ENCODE data around the gene TNS3.

- TF ChIP-seq, protein P1, sequence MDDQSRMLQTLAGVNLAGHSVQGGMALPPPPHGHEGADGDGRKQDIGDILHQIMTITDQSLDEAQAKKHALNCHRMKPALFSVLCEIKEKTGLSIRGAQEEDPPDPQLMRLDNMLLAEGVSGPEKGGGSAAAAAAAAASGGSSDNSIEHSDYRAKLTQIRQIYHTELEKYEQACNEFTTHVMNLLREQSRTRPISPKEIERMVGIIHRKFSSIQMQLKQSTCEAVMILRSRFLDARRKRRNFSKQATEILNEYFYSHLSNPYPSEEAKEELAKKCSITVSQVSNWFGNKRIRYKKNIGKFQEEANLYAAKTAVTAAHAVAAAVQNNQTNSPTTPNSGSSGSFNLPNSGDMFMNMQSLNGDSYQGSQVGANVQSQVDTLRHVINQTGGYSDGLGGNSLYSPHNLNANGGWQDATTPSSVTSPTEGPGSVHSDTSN (IDR thresholded peaks at IDR 0.05) = no peak
- TF ChIP-seq GABPA (IDR thresholded peaks at IDR 0.05; ENCODE audit: low read depth) (no peak), EP300 (IDR thresholded peaks at IDR 0.05; ENCODE audit: borderline replicate concordance in 1 of 2, low read depth in 1 of 2, low read length in 1 of 2) (no peak), NFIC (IDR thresholded peaks at IDR 0.05; ENCODE audit: borderline replicate concordance) (no peak), FOSL2 (IDR thresholded peaks at IDR 0.05; ENCODE audit: borderline replicate concordance, low read depth) (no peak), RFX5 (IDR thresholded peaks at IDR 0.05; ENCODE audit: low read length) (no peak), POLR2AphosphoS5 (IDR thresholded peaks at IDR 0.05; ENCODE audit: low read depth, low read length) (no peak; the same call in 1 of the 2 replicates), GATA2 (CRISPR knock-in tag; IDR thresholded peaks at IDR 0.05) (no peak), EZH2phosphoT487 (IDR thresholded peaks at IDR 0.05; ENCODE audit: borderline replicate concordance, low read depth) (no peak), SIN3A (IDR thresholded peaks at IDR 0.05; ENCODE audit: borderline replicate concordance, low read depth, low read length) (no peak), IRF3 (IDR thresholded peaks at IDR 0.05; ENCODE audit: low read depth, low read length) (no peak)
- TF ChIP-seq, protein P2, sequence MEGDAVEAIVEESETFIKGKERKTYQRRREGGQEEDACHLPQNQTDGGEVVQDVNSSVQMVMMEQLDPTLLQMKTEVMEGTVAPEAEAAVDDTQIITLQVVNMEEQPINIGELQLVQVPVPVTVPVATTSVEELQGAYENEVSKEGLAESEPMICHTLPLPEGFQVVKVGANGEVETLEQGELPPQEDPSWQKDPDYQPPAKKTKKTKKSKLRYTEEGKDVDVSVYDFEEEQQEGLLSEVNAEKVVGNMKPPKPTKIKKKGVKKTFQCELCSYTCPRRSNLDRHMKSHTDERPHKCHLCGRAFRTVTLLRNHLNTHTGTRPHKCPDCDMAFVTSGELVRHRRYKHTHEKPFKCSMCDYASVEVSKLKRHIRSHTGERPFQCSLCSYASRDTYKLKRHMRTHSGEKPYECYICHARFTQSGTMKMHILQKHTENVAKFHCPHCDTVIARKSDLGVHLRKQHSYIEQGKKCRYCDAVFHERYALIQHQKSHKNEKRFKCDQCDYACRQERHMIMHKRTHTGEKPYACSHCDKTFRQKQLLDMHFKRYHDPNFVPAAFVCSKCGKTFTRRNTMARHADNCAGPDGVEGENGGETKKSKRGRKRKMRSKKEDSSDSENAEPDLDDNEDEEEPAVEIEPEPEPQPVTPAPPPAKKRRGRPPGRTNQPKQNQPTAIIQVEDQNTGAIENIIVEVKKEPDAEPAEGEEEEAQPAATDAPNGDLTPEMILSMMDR (IDR thresholded peaks at IDR 0.05) = no peak
- TF ChIP-seq, protein P3, sequence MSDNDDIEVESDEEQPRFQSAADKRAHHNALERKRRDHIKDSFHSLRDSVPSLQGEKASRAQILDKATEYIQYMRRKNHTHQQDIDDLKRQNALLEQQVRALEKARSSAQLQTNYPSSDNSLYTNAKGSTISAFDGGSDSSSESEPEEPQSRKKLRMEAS (IDR thresholded peaks at IDR 0.05; ENCODE audit: low read depth) = no peak
- TF ChIP-seq, protein P4, sequence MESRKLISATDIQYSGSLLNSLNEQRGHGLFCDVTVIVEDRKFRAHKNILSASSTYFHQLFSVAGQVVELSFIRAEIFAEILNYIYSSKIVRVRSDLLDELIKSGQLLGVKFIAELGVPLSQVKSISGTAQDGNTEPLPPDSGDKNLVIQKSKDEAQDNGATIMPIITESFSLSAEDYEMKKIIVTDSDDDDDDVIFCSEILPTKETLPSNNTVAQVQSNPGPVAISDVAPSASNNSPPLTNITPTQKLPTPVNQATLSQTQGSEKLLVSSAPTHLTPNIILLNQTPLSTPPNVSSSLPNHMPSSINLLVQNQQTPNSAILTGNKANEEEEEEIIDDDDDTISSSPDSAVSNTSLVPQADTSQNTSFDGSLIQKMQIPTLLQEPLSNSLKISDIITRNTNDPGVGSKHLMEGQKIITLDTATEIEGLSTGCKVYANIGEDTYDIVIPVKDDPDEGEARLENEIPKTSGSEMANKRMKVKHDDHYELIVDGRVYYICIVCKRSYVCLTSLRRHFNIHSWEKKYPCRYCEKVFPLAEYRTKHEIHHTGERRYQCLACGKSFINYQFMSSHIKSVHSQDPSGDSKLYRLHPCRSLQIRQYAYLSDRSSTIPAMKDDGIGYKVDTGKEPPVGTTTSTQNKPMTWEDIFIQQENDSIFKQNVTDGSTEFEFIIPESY (IDR thresholded peaks at IDR 0.05; ENCODE audit: borderline replicate concordance, low read depth) = no peak
These were observed 3.2 kb downstream of the TNS3 start for GRCh38 chr7:47578579-47579270.

Measured in SK-N-SH (cell line).